ENCODE results near the gene CABLES1. TPM values are rescaled to one million over a fixed set of nuclear protein-coding genes. Genes with fewer than 3 reads are reported as not detected.

Gene CABLES1
- polyA plus RNA-seq, 1 donor (not counting 4 experiments of a cell fraction or from before 2014, with no cell fraction given), result 1.00 TPM

- Histone ChIP-seq H3K4me1 (ENCODE audit: control insufficient read depth, extremely low read depth, insufficient read depth, low read length) (peaks cover 21% of the 10 kb centered on the region), H3K27me3 (ENCODE audit: control insufficient read depth, extremely low read depth, insufficient read depth, low read length) (no peaks in the 10 kb centered on the region), H3K79me2 (ENCODE audit: control insufficient read depth, insufficient read depth, low read length) (no peaks in the 10 kb centered on the region), H3K27ac (ENCODE audit: control insufficient read depth, insufficient read depth, low read length) (no peak overlapping the region), H2AFZ (ENCODE audit: control insufficient read depth, low read length) (no peak overlapping the region), H4K20me1 (ENCODE audit: control insufficient read depth, extremely low read depth, insufficient read depth, low read length) (no peaks in the 10 kb centered on the region), H3K4me2 (ENCODE audit: control insufficient read depth, extremely low read depth, insufficient read depth, low read depth, low read length) (no peak overlapping the region), H3K4me3 (ENCODE audit: control insufficient read depth in 2 of 3, extremely low read depth in 1 of 3, insufficient read depth in 2 of 3, low read depth in 1 of 3, low read length in 3 of 3) (no peak overlapping the region), H3K9me3 (ENCODE audit: control insufficient read depth, low read depth, low read length) (no peaks in the 10 kb centered on the region), H3K9ac (ENCODE audit: control insufficient read depth, extremely low read depth, insufficient read depth, low read length) (no peak overlapping the region), H3K36me3 (ENCODE audit: control insufficient read depth in 2 of 2, extremely low read depth in 1 of 2, insufficient read depth in 2 of 2, low read length in 2 of 2) (no peaks in the 10 kb centered on the region), H3K9me1 (ENCODE audit: control insufficient read depth, extremely low read depth, insufficient read depth, low read length) (no peaks in the 10 kb centered on the region)
- dilution Hi-C loops (cut with MboI; ENCODE audit: extremely low pct_ligation_motif_present, low sequenced_read_pairs), result no loop called here
- DNase-seq (ENCODE audit: low read depth, low spot score) (no peak), FAIRE-seq (no peak)
- TF ChIP-seq CTCF (optimal IDR thresholded peaks at IDR 0.05 in 1 of 3, IDR thresholded peaks at IDR 0.05 in 1 of 3, conservative IDR thresholded peaks at IDR 0.05 in 1 of 3; ENCODE audit: extremely low read depth in 1 of 3, insufficient read depth in 2 of 3, low read length in 3 of 3) (no peak), EZH2 (IDR thresholded peaks at IDR 0.05; ENCODE audit: low read length) (no peak)
Measured at GRCh38 chr18:23212161-23212560, 76.9 kb downstream of the CABLES1 start.

GRCh38 chr18:23213200-23213599 is 77.9 kb downstream of the CABLES1 start:
- dilution Hi-C loops (cut with MboI; ENCODE audit: extremely low pct_ligation_motif_present, low sequenced_read_pairs), result no loop called here
- no peaks in the 10 kb centered on the region for H3K36me3 ChIP-seq (ENCODE audit: control insufficient read depth in 2 of 2, extremely low read depth in 1 of 2, insufficient read depth in 2 of 2, low read length in 2 of 2)
- H3K9me3 ChIP-seq (ENCODE audit: control insufficient read depth, low read depth, low read length), result no peaks in the 10 kb centered on the region
- H3K79me2 ChIP-seq (ENCODE audit: control insufficient read depth, insufficient read depth, low read length), result no peaks in the 10 kb centered on the region
- no peak overlapping the region for H3K4me3 ChIP-seq (ENCODE audit: control insufficient read depth in 2 of 3, extremely low read depth in 1 of 3, insufficient read depth in 2 of 3, low read depth in 1 of 3, low read length in 3 of 3)
- no peaks in the 10 kb centered on the region for H3K9me1 ChIP-seq (ENCODE audit: control insufficient read depth, extremely low read depth, insufficient read depth, low read length)
- FAIRE-seq (no peak), DNase-seq (ENCODE audit: low read depth, low spot score) (no peak)
- H3K27ac ChIP-seq (ENCODE audit: control insufficient read depth, insufficient read depth, low read length), result no peak overlapping the region
- peaks cover 15% of the 10 kb centered on the region for H3K4me1 ChIP-seq (ENCODE audit: control insufficient read depth, extremely low read depth, insufficient read depth, low read length)
- TF ChIP-seq EZH2 (IDR thresholded peaks at IDR 0.05; ENCODE audit: low read length) (no peak), CTCF (optimal IDR thresholded peaks at IDR 0.05 in 1 of 3, IDR thresholded peaks at IDR 0.05 in 1 of 3, conservative IDR thresholded peaks at IDR 0.05 in 1 of 3; ENCODE audit: extremely low read depth in 1 of 3, insufficient read depth in 2 of 3, low read length in 3 of 3) (no peak)
- no peaks in the 10 kb centered on the region for H3K27me3 ChIP-seq (ENCODE audit: control insufficient read depth, extremely low read depth, insufficient read depth, low read length)
- H2AFZ ChIP-seq (ENCODE audit: control insufficient read depth, low read length), result no peak overlapping the region
- no peaks in the 10 kb centered on the region for H4K20me1 ChIP-seq (ENCODE audit: control insufficient read depth, extremely low read depth, insufficient read depth, low read length)
- H3K4me2 ChIP-seq (ENCODE audit: control insufficient read depth, extremely low read depth, insufficient read depth, low read depth, low read length), result no peak overlapping the region
- no peak overlapping the region for H3K9ac ChIP-seq (ENCODE audit: control insufficient read depth, extremely low read depth, insufficient read depth, low read length)

All from keratinocyte (primary cell).